GM12878 (cell line): ENCODE data around the gene PAQR5. TPM values are rescaled to one million over a fixed set of nuclear protein-coding genes. Genes with fewer than 3 reads are reported as not detected.

Source experiments
- ATAC-seq: fragments of 200-7000 bp; cut with Tn5 transposase; 3 replicates; pipeline ENCODE4 v1.9.1; 2020; ENCODE audit warnings: mild to moderate bottlenecking, moderate library complexity
- BruUV-seq: library from RNA; stranded (reverse); fragments of 400-500 nt; replicated peaks from 2 replicates; lab custom pipeline; 2021; lab: Mats Ljungman, UMichigan
- CTCF ChIA-PET: fragments of 300-600 bp; sonication (Branson Sonifier 250); formaldehyde crosslinking; extraction: SDS; loops from one replicate; lab custom pipeline; 2021; ENCODE audit warnings: inconsistent platforms; lab: Yijun Ruan, JAX
- POLR2A ChIA-PET: fragments of 350-600 bp; formaldehyde crosslinking; extraction: SDS; loops from one replicate; lab custom pipeline; 2021; ENCODE audit warnings: inconsistent platforms; lab: Charles Lee
- RAD21 ChIA-PET: fragments of 300-600 bp; sonication (Branson Sonifier 250); formaldehyde crosslinking; loops from one replicate; lab custom pipeline; 2023; ENCODE audit warnings: antibody characterized with exemption; ENCODE audit not compliant: unreplicated experiment; lab: Charles Lee
- SMC1A ChIA-PET: fragments of 300-600 bp; sonication (Branson Sonifier 250); formaldehyde crosslinking; loops from one replicate; lab custom pipeline; 2023; ENCODE audit not compliant: unreplicated experiment, uncharacterized antibody; lab: Charles Lee
- DNase-seq: peaks from one replicate; pipeline ENCODE4 v3.0.0-alpha.2; 2011; ENCODE audit warnings: low read depth, low spot score
- FAIRE-seq: peaks from 3 replicates; lab custom pipeline; 2011; peaks lifted over from hg19 to GRCh38; lab: Jason Lieb, UNC
- H2AFZ ChIP-seq: 2 replicates; pipeline ENCODE4 v1.6.0; 2011; ENCODE audit warnings: low read depth, low read length, control low read depth; ENCODE audit not compliant: control insufficient read depth
- H3K27ac ChIP-seq: 2 replicates; pipeline ENCODE4 v1.5.1; 2011; ENCODE audit warnings: control low read depth; ENCODE audit not compliant: control insufficient read depth, insufficient read depth
- H3K27me3 ChIP-seq, 2 experiments: replicated peaks in 1 of 2; 2 replicates each; pipeline versions ENCODE4 v1.6.0 to v1.6.1; 2011; ENCODE audit warnings: low read length in 1 of 2; ENCODE audit not compliant: control insufficient read depth in 2 of 2, insufficient read depth in 2 of 2
- H3K36me3 ChIP-seq, 2 experiments: 2 replicates each; pipeline ENCODE4 v1.5.1; 2011; ENCODE audit warnings: low read length in 1 of 2; ENCODE audit not compliant: control insufficient read depth in 2 of 2, insufficient read depth in 2 of 2
- H3K4me1 ChIP-seq: 2 replicates; pipeline ENCODE4 v1.6.1; 2011; ENCODE audit warnings: mild to moderate bottlenecking, low read length, moderate library complexity, mixed read lengths; ENCODE audit not compliant: control insufficient read depth, insufficient read depth
- H3K4me2 ChIP-seq: 2 replicates; pipeline ENCODE4 v1.6.0; 2011; ENCODE audit warnings: control low read depth; ENCODE audit not compliant: control insufficient read depth, insufficient read depth
- H3K4me3 ChIP-seq: fragments of 200-600 bp; sonication (generic); 2 replicates; pipeline ENCODE4 v1.5.1; 2016
- H3K79me2 ChIP-seq: 2 replicates; pipeline ENCODE4 v1.6.0; 2011; ENCODE audit warnings: low read length; ENCODE audit not compliant: control insufficient read depth, insufficient read depth
- H3K9ac ChIP-seq: 2 replicates; pipeline ENCODE4 v1.8.0; 2011; ENCODE audit warnings: low read length, control low read depth, mixed read lengths; ENCODE audit not compliant: control insufficient read depth, insufficient read depth
- H3K9me3 ChIP-seq: replicated peaks from 3 replicates; pipeline ENCODE4 v1.5.1; 2011; ENCODE audit warnings: mild to moderate bottlenecking, low read length; ENCODE audit not compliant: control insufficient read depth, insufficient read depth
- H4K20me1 ChIP-seq: 2 replicates; pipeline ENCODE4 v1.6.0; 2011; ENCODE audit not compliant: control insufficient read depth, insufficient read depth
- WGBS: methylation state at CpG from one replicate; pipeline ENCODE4 v1.1.6; 2016; ENCODE audit warnings: low lambda C conversion rate; ENCODE audit not compliant: insufficient replicate concordance, insufficient coverage; ENCODE audit errors: missing lambda C conversion rate; 5-methylcytosine and 5-hydroxymethylcytosine counted together
- in situ Hi-C: fragments of 300-500 bp; cut with MboI; formaldehyde crosslinking; loops from 9 replicates; pipeline ENCODE4 v1.14.3; 2018; ENCODE audit warnings: mixed read lengths
- intact Hi-C: fragments of 100-400 bp; cut with micrococcal nuclease; formaldehyde crosslinking; loops from one replicate; pipeline ENCODE4 v1.14.2; 2022; ENCODE audit not compliant: unreplicated experiment
- polyA plus RNA-seq, 11 experiments: library from polyadenylated mRNA; depleted of rRNA in 4 of 11; unstranded in 6 of 11; stranded (reverse) in 5 of 11; fragments of >200 nt; fragmentation: Nextera tagmentation in 4 of 11; fragmentation: Illumina TruSeq in 1 of 11; extraction: Ambion mirVana in 4 of 11; extraction: Trizol in 1 of 11; gene quantifications; 1 replicate in 1 of 11; 2 replicates in 10 of 11; pipeline versions ENCODE4 v1.2.1 to v1.2.3, GENCODE V29; 2011 to 2016; ENCODE audit warnings: inconsistent platforms in 2 of 11, missing spikeins in 2 of 11, low read depth in 1 of 11
- total RNA-seq, 4 experiments: library from RNA; depleted of rRNA in 3 of 4; stranded (reverse); fragments of >200 nt in 3 of 4; fragmentation: Illumina TruSeq in 1 of 4; extraction: Trizol in 1 of 4; gene quantifications; 2 replicates each; pipeline versions ENCODE4 v1.2.1 to v1.2.3, GENCODE V29; 2013 to 2021
- TF ChIP-seq, protein P1 (sequence below): fragments of 450-650 bp; formaldehyde crosslinking; IDR thresholded peaks from 2 replicates; pipeline ENCODE4 v1.4.0; 2022; ENCODE audit warnings: mild to moderate bottlenecking, moderate library complexity

PAQR5 gene
- total and polyA plus RNA-seq, 10 of the 15 experiments (the other 5 are each of a cell fraction or from before 2014, with no cell fraction given), result 0.02 to 0.03 TPM; not detected in 8

DNA sequence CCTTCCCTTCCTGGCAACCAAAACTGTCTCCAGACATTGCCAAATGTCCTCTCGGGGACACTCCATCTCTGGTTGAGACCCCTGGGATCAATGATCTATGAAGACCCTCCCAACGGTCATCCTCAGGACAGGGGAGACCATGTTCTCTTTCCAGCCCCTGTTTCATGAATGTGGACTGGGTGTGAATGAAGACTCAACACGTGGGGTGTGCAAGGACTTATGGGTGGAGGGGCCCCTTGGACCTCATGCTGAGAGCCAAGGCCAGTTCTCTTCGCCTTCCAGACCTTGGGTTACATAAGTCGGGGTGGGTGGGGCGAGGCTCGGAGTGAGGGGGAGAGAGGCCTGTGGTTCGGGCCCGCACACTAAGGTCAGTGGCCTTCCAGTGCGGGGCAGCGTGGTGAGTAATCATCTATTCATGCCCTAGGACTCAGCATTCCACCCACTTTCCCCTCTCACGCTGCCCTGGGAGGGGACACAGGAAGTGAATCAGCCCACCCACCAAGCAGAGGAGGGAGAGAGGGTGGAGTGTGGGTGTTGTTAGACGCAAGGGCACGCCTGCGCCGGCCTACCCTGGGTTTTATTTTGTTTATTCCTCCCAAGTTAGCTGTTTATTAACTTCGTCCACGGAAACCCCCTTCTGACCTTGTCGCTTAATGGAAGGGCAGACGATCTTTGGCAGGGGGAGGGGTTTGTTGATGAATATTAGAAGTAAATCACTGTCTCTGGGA lies 6.7 kb downstream of the PAQR5 start:
- Histone ChIP-seq H3K27me3 (no peaks in the 10 kb centered on the region), H3K4me2 (no peak overlapping the region), H2AFZ (no peak overlapping the region), H3K9ac (no peak overlapping the region), H3K4me1 (no peaks in the 10 kb centered on the region), H3K4me3 (no peak overlapping the region), H3K36me3 (no peaks in the 10 kb centered on the region), H4K20me1 (no peaks in the 10 kb centered on the region), H3K27ac (no peak overlapping the region), H3K9me3 (no peaks in the 10 kb centered on the region), H3K79me2 (no peaks in the 10 kb centered on the region)
- POLR2A ChIA-PET, result interaction anchor here (0.7 kb wide), 1 partner anchor 209 kb away, joined by 8 read pairs; no protein-coding TSS in a partner anchor
- FAIRE-seq (no peak), ATAC-seq (no peak), DNase-seq (no peak)
- SMC1A ChIA-PET, result interaction anchor here (0.6 kb wide), 1 partner anchor 14 kb away, joined by 3 read pairs; no protein-coding TSS in a partner anchor
- RAD21 ChIA-PET, result no interaction called here
- WGBS, result 38% methylated on average over 20 of the region's 20 CpGs
- BruUV-seq, result no TSS peak
- TF ChIP-seq, protein P1, sequence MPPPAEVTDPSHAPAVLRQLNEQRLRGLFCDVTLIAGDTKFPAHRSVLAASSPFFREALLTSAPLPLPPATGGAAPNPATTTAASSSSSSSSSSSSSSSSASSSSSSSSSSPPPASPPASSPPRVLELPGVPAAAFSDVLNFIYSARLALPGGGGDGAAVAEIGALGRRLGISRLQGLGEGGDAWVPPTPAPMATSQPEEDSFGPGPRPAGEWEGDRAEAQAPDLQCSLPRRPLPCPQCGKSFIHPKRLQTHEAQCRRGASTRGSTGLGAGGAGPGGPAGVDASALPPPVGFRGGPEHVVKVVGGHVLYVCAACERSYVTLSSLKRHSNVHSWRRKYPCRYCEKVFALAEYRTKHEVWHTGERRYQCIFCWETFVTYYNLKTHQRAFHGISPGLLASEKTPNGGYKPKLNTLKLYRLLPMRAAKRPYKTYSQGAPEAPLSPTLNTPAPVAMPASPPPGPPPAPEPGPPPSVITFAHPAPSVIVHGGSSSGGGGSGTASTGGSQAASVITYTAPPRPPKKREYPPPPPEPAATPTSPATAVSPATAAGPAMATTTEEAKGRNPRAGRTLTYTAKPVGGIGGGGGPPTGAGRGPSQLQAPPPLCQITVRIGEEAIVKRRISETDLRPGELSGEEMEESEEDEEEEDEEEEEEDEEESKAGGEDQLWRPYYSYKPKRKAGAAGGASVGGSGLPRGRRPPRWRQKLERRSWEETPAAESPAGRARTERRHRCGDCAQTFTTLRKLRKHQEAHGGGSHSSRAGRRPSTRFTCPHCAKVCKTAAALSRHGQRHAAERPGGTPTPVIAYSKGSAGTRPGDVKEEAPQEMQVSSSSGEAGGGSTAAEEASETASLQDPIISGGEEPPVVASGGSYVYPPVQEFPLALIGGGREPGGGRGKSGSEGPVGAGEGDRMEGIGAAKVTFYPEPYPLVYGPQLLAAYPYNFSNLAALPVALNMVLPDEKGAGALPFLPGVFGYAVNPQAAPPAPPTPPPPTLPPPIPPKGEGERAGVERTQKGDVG (CRISPR knock-in tag), result no peak
- in situ Hi-C loops, result no loop called here
- CTCF ChIA-PET, result no interaction called here
- intact Hi-C loops, result no loop called here
